ENCODE measurements around the gene NEURL4.
A peak's percentile ranks its signal among the peaks of the same experiment; 100 is the strongest.
"Not testable (repeated sequence)": the region's sequence is repeated elsewhere in the genome, so short reads cannot be mapped to it uniquely, and the experiment has no call there.

Gene NEURL4

DNA sequence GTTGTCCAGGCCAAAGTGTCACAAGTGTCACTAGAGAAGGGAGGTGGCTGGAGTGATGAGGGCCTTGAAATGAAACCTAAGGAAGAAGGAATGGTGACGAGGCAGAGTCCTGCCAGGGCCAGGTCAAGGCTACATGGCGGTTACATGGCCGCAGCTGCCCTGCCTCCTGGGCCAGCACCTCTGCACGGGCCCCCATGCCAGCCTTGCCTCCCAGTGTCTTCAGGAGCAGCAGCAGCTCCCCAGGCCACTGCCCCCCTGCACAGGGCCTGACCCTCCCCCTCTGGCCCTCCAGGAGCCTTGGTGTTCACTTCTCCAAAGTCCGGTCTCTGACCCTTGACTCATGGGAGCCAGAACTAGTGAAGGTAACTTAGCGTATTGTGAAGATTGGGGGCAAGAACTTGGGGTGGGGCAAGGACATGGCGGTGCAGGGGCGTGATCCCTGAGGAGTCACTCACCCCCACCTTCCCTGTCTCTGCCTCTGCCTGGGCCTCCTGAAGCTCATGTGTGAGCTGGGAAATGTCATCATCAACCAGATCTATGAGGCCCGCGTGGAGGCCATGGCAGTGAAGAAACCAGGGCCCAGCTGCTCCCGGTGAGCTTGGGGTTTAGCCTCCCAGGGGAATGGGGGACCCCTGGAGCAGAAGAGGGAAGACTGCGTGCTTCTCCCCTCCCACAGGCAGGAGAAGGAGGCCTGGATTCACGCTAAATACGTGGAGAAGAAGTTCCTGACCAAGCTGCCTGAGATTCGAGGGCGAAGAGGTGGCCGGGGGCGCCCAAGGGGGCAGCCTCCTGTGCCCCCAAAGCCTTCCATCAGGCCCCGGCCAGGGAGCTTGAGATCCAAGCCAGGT, 18.7 kb upstream of the NEURL4 start:
- DNase-seq (ENCODE audit: low spot score) = no peak

DNA sequence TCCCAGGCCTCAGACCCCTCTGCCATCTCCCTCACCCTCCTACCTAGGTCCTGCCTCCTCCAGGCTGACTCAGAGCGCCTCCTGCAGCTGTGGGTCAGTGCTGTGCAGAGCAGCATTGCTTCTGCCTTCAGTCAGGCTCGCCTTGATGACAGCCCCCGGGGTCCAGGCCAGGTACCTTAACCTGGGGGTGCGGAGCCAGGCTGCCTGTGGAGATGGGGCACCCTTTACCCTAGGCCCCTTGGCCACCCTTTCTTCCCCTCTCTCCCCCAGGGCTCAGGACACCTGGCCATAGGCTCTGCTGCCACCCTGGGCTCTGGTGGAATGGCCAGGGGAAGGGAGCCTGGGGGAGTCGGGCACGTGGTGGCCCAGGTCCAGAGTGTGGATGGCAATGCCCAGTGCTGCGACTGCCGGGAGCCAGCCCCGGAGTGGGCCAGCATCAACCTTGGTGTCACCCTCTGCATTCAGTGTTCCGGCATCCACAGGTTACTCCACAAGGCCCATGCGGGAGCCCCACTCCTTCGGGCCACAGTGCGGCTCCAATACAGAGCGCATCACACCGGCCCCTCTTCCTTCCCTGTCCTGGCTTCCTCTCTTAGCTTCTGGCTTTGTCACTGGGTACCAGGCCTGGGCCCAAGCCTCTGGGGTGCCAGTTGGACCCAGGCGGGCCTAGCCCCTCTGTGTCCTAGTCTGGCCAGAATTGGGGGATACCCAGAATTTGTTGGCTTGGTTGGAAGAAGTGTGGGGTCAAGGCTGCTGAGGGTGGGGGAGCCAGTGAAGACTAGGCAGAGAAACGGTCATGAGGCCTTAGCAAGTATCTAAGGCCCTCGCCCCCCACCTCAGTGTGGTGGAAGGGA, 17.9 kb upstream of the NEURL4 start:
- no peak for DNase-seq (ENCODE audit: low spot score)

DNA sequence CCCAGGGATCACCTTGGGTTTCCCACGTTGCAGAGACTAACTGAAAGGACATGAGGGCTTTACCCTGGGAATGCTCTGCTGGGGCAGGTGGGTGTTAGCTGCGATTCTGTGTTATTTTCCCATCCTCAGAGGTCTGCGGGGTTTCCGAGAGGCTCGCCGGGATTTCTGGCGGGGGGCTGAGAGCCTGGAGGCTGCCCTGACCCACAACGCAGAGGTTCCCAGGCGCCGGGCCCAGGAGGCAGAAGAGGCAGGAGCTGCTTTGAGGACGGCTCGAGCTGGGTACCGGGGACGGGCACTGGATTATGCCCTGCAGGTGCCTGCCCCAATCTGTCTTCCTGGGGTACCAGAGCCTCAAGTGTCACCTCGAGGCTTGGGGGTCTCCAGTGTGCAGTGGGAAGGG, 14.1 kb upstream of the NEURL4 start:
- DNase-seq (ENCODE audit: low spot score) = no peak

DNA sequence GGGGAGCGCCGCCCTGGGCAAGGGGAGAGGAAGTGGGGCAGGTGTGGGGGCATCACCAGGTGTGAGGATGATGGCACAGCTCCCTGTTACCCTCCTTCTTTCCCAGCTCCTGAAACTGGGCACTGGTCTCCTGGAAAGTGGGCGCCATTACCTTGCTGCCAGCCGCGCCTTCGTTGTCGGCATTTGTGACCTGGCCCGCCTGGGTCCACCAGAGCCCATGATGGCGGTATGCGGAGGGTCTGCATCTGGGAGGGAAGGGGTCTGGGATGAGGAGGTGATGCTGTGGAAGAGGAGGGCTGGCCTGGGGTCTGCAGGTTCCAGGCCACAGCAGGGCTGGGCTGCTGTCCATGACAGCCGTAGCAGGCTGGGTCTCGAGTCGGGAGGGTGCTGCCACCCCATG, 12.7 kb upstream of the NEURL4 start:
- no peak for DNase-seq (ENCODE audit: low spot score)

DNA sequence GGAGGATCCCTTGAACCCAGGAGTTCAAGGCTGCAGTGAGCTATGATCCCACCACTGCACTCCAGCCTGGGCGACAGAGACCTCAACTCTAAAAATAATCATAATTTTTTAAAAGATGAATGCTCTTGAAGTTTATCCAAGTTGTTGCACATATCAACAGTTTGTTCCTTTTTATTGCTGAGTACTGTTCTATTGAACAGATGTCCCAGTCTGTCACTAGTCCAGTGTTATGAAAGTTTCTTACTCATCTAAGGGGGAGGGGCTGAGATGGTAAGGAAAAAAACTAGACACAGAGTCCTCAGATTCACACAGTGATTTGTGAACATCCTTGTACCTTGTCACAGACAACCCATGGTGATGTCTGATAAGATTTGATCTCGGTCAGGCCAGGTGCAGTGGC, 11.0 kb upstream of the NEURL4 start:
- DNase-seq (ENCODE audit: low spot score) = no peak

DNA sequence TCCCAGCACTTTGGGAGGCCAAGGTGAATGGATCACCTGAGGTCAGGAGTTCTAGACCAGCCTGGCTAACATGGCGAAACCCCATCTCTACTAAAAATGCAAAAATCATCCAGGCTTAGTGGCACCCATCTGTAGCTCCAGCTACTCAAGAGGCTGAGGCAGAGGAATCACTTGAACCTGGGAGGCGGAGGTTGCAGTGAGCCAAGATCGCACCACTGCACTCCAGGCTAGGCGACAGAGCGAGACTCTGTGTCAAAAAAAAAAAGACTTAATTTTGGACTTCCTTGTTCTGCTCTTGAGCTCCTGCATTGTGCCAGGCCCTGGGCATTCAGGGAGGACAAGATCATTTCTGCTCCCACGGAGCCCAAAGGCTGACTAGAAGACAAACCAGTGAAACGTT, 8.5 kb upstream of the NEURL4 start:
- DNase-seq (ENCODE audit: low spot score) = not testable (repeated sequence)

DNA sequence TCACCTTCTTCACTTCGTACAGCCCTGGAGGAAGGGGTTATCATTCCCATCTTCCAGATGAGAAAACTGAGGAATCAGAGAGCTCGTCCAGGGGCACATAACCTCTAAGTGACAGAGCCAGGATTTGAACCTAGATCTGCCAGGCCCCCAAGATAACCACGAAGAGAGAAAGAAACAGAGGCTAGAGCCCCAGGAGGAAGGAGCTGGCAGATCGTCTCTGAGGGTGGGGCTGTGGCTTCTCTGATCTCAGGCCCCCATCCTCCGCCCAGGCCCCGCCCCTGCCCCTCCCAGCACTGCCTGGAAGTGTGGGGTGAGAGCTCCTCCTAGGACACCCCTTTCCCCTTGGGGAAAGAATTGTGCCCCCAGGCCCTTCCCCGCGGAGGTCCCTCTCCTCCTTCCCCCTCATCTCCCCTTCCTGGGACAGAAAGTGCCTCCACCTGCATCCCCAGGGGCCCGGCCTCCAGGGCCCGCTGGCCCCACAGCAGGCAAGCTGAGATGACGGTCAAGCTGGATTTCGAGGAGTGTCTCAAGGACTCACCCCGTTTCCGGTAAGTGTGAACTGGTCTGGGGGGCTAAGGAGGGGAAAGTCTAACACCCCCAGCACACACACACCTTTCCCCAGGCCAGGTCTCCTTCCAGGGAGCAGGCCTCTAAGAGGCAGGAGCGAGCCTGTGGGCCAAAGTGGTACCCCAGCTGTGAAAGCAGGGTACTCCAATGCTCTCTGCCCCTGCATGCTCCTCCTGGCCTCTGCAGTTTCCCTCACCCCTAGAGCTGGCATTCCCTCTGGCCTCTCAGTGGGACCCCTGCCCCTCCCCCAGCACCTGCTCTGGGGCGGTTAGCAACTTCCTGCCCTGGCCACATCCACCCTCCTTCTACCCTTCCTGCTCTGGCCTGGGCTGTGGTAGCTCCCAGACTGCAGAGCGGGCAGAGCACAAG, 7.4 kb upstream of the NEURL4 start, which contains the start of gene ACAP1:
TSS of gene ACAP1 (plus strand) at position 290 of the 936 bp plus-strand sequence. CDS start at position 496, 206 bp downstream.
- peak; percentile 92 for DNase-seq (ENCODE audit: low spot score)

DNA sequence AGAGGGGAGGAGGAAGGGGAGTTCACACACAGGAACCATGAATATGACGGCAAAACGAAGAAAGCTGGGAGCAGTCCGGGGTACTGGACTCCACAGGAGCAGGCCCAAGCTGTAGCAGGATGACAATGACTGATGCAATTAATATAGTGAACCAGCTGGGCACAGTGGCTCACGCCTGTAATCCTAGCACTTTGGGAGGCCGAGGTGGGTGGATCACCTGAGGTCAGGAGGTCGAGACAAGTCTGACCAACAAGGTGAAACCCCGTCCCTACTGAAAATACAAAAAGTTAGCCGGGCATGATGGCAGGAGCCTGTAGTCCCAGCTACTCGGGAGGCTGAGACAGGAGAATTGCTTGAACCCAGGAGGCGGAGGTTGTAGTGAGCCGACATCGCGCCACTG, 6.6 kb upstream of the NEURL4 start:
- not testable (repeated sequence) for DNase-seq (ENCODE audit: low spot score)

DNA sequence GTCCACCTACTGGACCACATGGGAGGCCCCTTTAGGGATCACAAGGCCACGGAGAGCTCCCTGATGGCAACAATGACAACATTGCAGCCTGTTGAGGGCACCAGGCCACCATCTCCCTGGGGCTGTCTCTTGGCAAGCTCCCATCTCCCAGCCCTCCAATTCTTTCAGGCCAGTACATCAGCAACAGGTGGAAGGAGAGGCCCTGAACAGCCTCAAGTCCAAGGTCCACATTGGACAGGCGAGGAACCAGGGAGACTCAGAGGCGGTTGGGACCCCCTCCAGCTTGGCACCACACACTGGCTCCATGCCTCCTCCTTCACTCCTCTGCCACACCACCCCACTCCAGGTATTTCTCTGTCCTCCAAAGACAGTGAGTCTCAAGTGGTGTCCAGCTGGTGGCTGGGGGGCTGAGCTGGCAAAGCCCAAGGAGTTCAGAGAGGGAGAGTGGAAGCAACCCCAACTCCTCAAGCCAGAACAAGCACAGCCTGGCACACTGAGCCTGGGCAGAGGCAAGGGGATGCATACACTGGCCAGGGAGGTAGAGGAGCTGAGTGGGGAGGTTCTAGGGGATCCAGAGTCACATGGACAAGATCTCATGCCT, 5.9 kb upstream of the NEURL4 start:
- DNase-seq (ENCODE audit: low spot score) = no peak

DNA sequence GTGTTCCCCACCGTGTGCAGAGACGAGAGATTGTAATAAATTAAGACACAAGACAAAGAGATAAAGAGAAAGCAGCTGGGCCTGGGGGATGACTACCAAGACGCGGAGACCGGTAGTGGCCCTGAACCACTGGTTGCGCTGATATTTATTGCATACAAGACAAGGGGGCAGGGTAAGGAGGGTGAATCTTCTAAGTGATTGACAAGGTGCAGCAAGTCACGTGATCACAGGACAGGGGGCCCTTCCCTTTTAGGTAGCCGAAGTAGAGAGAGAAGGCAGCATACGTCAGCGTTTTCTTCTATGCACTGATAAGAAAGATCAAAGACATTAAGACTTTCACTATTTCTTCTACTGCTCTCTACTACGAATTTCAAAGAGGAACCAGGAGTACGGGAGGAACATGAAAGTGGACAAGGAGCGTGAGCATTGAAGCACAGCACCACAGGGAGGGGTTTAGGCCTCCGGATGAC, 3.5 kb upstream of the NEURL4 start:
- DNase-seq (ENCODE audit: low spot score) = not testable (repeated sequence)

DNA sequence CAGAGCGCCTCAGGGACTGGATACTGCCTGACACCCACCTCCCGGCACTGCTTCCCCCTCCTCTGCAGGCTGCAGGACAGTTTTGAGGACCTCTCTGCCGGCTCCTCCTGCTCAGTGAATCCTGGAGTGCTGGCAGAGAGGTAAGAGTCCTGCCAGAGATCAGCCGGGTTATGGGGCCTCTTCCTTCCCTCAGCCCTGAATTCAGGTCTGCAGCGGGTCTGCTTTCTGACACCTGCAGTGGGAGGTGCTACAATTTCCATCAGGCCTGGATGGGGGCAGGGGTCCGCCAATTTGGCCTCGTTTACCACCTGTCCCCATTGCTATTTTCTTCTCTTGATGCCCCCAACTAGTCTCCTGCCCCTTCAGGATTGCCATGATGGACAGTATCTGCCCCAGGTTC, 3.0 kb upstream of the NEURL4 start:
- DNase-seq (ENCODE audit: low spot score) = no peak

DNA sequence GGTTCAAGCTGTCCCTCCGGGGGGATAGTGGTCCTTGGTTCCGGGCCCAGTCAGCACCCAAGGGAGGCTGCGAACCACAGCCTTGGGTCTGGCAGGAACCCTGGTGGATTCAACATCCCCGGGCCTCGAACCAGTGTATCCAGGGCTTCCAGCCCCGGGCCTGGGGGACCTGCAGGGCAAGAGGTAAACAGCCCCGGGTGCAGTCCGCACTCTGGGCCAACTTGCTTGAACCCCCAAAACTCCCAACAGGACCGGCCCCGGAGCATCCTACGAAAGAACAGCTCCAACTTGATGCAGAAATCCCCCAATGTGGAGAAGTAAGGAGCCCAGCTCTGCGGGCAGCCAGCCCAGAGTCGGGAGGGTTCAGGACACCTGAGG, 1.5 kb upstream of the NEURL4 start:
- DNase-seq (ENCODE audit: low spot score) = no peak

DNA sequence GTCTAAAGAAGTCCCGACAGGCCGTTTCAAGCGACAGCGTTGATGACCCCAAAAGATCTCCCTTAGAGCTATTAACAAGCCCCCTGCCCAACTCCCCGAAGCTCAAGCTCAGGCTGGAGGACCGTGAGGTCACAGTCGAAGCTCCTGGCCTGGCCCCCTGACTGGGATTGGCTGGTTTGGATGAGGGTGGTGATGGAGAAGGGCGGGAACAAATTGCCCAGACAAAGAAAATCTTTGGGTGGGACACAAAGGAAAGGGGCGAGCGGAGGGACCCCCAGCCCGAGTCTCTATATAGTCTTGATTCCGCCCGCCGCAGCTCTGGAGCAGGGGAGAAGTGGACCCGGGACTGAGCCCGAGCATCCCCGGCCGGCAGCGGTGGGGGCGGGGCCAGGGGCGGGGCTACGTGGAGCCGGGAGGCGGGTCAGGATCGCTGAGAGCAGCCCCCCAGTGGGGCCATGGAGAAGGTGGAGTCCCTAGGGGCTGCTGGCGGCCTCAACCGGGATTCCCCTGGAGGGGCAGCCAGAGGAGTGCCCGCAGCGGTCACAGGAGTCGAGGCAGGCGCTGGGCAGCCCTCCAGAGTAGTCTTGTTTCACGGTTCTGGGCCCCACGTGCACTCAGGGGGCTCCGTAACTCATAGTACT, 982 bp upstream of the NEURL4 start:
- DNase-seq (ENCODE audit: low spot score) = peak; percentile 74

DNA sequence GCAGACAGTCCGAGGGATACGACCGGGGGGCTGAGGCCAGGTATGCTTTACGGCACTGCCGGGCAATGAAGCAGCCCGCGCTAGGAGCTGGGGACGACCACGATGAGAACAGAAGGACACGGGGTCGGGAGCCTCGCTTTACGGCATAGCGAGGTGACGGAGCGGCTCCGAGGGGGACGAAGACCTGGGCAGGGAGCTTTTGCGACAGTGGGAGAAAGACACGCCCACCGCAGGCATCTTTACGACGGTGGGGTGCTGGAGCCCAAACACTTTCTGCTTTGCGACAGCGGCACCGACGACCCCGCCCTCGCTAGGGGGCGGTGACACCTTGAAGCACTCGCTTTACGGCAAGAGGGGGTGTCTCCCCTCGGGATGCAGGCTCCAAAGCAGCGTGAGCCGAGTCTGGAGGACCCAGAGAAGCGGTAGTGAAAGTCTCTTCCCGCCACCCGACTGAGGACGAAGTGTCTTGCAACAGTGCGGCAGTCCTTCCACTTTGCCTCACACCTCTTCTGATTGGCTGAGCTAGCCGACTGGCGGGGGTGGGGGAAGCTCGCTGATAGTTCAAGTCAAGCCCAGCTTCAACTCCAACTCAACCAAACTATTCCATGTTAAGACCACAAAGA, 350 bp upstream of the NEURL4 start:
- peak; percentile 97 for DNase-seq (ENCODE audit: low spot score)

DNA sequence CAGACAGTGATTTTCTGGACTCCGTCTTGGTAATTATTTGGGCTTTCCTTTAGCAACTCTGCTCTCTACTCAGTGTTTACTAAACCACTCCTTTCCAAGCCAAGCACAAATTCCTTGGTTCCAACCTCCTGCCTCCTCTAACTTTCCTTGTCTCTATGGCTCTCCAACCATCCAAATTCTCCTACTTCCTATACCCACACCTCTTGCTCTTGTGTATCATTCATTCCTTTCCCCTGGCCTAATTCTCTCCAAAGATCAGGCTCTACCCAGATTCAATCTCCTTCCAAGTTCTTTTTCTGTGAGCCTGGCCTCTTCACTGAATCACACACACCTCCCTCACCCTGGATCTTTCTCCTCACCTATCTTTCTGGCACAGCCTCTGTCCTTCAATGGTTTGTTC, 1.1 kb downstream of the NEURL4 start:
- DNase-seq (ENCODE audit: low spot score) = no peak

DNA sequence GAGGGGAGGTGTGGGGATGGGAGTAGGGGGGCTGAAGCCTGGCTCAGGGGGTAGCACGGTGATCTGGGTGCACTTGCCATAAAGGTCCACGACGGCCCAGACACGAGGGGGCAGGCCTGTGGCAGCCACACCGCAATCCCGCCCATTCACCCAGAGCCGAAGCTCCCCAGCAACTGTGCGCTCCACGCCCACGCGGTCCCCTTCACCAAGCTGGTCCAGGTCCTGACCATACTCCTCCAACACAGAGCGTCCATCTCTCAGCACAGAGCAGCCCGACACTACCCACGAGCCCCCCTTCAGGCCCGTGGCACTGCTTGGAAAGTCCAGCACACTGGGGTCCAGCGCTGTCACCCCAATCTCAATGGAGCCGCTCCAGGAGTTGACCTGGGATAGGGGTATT, 1.6 kb downstream of the NEURL4 start:
- DNase-seq (ENCODE audit: low spot score) = no peak

DNA sequence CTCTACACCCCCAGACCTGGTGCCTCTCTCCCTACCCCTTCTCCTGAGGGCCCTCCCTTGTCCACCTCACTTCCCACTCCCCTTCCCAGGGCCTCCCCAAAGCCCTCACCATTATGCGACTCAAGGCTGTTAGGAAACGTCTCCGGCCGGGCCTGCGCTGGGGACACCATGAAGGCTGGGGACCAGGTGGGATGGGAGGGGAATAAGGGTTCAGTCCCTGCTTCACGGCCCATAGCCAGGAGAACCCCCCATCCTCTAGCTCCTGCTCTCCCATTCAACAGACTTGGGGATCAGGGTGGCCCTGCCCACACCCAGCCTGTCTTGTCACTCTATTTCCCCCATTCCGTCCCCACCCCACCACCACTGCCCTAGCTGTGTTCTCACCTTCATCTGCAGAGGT, 2.1 kb downstream of the NEURL4 start:
- DNase-seq (ENCODE audit: low spot score) = no peak

DNA sequence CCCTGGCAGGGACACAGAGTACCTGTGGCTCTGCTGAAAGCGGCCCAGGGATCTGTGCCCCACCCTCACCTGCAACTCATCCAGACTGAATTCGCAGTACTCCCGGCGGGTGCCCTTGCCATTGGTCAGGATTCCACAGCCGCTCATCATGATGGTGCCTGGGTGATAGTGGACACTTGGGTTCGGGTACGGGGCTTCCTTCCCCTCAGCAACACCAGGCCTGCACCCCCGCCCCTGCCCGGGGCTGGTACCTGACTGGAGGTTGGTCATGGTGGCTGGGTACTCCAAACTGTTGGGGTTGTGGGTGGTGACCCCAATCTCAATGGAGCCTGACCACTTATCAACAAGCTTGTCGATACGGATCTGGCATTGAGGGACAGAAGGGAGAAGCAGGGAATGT, 2.9 kb downstream of the NEURL4 start:
- DNase-seq (ENCODE audit: low spot score) = no peak

DNA sequence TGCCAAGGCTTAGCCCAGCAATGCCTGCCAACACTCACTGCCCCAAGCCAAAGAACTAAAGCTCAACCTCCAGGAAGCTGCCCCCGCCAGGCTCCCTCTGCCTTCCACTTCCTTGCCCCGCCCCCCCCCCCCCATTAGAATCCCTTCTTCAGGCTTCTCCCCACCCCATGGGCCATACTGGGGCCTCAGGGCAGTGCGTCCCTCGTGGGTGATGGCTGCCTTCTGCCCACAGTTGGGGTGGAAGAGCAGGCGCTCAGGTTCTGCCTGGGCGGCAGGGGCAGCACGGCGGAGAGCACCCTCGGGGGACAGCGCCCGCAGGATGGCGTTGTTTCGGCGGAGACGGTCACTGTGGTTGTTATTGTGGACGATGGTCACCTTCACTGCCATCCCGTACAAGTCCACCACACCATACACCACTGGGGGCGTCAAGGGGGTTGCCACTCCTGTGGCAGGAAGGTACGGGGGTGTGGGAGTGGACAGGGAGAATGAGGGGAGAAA, 4.1 kb downstream of the NEURL4 start:
- DNase-seq (ENCODE audit: low spot score) = no peak

DNA sequence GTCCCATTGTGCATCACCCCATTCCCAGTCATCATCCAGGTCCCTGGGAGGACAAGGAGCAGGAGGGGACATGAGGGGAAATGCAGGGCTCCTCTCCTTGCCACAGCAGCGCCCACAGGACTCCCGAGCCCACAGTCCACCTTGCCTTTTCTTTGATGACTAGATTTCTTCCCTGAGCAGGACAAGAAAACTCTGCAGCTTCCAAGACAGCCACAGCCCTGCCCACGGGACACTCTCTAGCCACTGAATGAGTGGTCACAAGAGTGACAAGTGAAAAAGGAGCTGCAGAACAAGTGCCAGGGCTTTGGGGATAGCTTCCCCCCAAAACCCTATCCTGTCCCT, 4.7 kb downstream of the NEURL4 start:
- no peak for DNase-seq (ENCODE audit: low spot score)

Measured in CD4-positive, alpha-beta T cell treated with Interleukin-6 at 100 ng/mL for 8 hours (primary cell).